Activated B cell treated with CpG ODN at 0.5 μM for 24 hours (primary cell): ENCODE data around the gene NFATC4. TPM values are rescaled to one million over a fixed set of nuclear protein-coding genes. Genes with fewer than 3 reads are reported as not detected.
"Not testable (repeated sequence)": the region's sequence is repeated elsewhere in the genome, so short reads cannot be mapped to it uniquely, and the experiment has no call there.

Source experiments
- ATAC-seq: fragments of 200-7000 bp; cut with Tn5 transposase; one replicate; pipeline ENCODE4 v1.10.0; 2021; ENCODE audit warnings: low read depth, mild to moderate bottlenecking, moderate library complexity
- CTCF ChIA-PET: fragments of 350-600 bp; sonication (Branson Sonifier 250); formaldehyde crosslinking; loops from one replicate; lab custom pipeline; 2021; ENCODE audit warnings: antibody characterized with exemption; lab: Charles Lee
- POLR2A ChIA-PET: fragments of 350-600 bp; sonication (Branson Sonifier 250); formaldehyde crosslinking; loops from one replicate; lab custom pipeline; 2021; ENCODE audit warnings: antibody characterized with exemption; lab: Charles Lee
- DNase-seq: peaks from one replicate; pipeline ENCODE4 v3.0.0; 2022
- H3K27ac Mint-ChIP-seq: one replicate; pipeline ENCODE4 v1.8.0; 2020; ENCODE audit warnings: mixed read lengths
- H3K27me3 Mint-ChIP-seq: one replicate; pipeline ENCODE4 v1.8.0; 2021; ENCODE audit warnings: mixed read lengths
- H3K36me3 Mint-ChIP-seq: one replicate; pipeline ENCODE4 v1.8.0; 2021; ENCODE audit warnings: low read depth, mixed read lengths
- H3K4me1 Mint-ChIP-seq: one replicate; pipeline ENCODE4 v1.8.0; 2021; ENCODE audit warnings: mixed read lengths
- H3K4me3 Mint-ChIP-seq: one replicate; pipeline ENCODE4 v1.8.0; 2020; ENCODE audit warnings: mild to moderate bottlenecking, mixed read lengths
- H3K9me3 Mint-ChIP-seq: one replicate; pipeline ENCODE4 v1.8.0; 2020; ENCODE audit warnings: mixed read lengths
- intact Hi-C: fragments of 100-400 bp; cut with micrococcal nuclease; formaldehyde crosslinking; loops from one replicate; pipeline ENCODE4 v1.15.1; 2024
- total RNA-seq: library from RNA; stranded (reverse); gene quantifications from 2 replicates; pipeline ENCODE4 v1.2.3, GENCODE V29; 2022
- TF ChIP-seq, protein P1 (sequence below): fragments of 200-600 bp; IDR thresholded peaks from one replicate; pipeline ENCODE4 v1.8.0; 2022; ENCODE audit warnings: antibody characterized with exemption, mild to moderate bottlenecking

The NFATC4 gene
- total RNA-seq, 1 donor from 2014 or later, result 9.4 TPM

GRCh38 chr14:24384169-24384568 is 16.2 kb downstream of the NFATC4 start:
- Mint-ChIP-seq H3K9me3 (no peaks in the 10 kb centered on the region), H3K27me3 (peaks cover 19% of the 10 kb centered on the region), H3K36me3 (no peaks in the 10 kb centered on the region), H3K4me3 (no peak overlapping the region), H3K4me1 (no peaks in the 10 kb centered on the region), H3K27ac (no peak overlapping the region)
- POLR2A ChIA-PET, result interaction anchor here (1.0 kb wide), 1 partner anchor 18 kb away, joined by 4 read pairs; no protein-coding TSS in a partner anchor
- ATAC-seq, result no peak
- CTCF ChIA-PET, result interaction anchor here (1.1 kb wide), 1 partner anchor 19 kb away, joined by 3 read pairs; no protein-coding TSS in a partner anchor
- no peak for DNase-seq
- TF ChIP-seq, protein P1, sequence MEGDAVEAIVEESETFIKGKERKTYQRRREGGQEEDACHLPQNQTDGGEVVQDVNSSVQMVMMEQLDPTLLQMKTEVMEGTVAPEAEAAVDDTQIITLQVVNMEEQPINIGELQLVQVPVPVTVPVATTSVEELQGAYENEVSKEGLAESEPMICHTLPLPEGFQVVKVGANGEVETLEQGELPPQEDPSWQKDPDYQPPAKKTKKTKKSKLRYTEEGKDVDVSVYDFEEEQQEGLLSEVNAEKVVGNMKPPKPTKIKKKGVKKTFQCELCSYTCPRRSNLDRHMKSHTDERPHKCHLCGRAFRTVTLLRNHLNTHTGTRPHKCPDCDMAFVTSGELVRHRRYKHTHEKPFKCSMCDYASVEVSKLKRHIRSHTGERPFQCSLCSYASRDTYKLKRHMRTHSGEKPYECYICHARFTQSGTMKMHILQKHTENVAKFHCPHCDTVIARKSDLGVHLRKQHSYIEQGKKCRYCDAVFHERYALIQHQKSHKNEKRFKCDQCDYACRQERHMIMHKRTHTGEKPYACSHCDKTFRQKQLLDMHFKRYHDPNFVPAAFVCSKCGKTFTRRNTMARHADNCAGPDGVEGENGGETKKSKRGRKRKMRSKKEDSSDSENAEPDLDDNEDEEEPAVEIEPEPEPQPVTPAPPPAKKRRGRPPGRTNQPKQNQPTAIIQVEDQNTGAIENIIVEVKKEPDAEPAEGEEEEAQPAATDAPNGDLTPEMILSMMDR, result no peak
- intact Hi-C loops, result no loop called here

DNA sequence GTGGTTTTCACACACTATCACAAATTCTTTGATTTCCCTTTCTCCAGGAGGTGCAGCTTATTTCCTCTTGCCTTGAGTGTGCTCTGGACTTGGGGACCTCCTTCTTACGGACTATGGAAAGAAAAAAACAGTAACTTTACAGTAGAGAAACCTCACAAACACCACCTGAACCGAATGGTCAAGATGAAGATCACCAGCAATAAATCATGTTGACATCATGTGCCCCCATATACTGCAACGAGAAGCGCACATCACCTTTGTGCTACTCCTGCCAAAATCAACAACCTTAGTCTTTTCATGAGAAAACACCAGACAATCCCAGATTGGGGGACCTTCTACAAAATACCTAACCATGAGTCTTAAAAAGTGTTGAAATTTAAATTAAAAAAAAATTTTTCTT is 17.5 kb downstream of the NFATC4 start:
- Mint-ChIP-seq H3K4me3 (no peak overlapping the region), H3K27ac (no peak overlapping the region), H3K27me3 (peaks cover 22% of the 10 kb centered on the region), H3K9me3 (no peaks in the 10 kb centered on the region), H3K36me3 (no peaks in the 10 kb centered on the region), H3K4me1 (no peaks in the 10 kb centered on the region)
- ChIA-PET POLR2A (no interaction called here), CTCF (no interaction called here)
- ATAC-seq, result no peak
- TF ChIP-seq, protein P1, result no peak
- DNase-seq, result no peak
- intact Hi-C loops, result no loop called here

GRCh38 chr14:24387009-24387345 is 19.0 kb downstream of the NFATC4 start:
- no peak for ATAC-seq
- peaks cover 31% of the 10 kb centered on the region for H3K27me3 Mint-ChIP-seq
- POLR2A ChIA-PET, result no interaction called here
- TF ChIP-seq, protein P1, result no peak
- no peak overlapping the region for H3K27ac Mint-ChIP-seq
- H3K4me3 Mint-ChIP-seq, result no peak overlapping the region
- DNase-seq, result no peak
- intact Hi-C loops, result no loop called here
- H3K36me3 Mint-ChIP-seq, result no peaks in the 10 kb centered on the region
- no peaks in the 10 kb centered on the region for H3K4me1 Mint-ChIP-seq
- no peaks in the 10 kb centered on the region for H3K9me3 Mint-ChIP-seq
- CTCF ChIA-PET, result no interaction called here

DNA sequence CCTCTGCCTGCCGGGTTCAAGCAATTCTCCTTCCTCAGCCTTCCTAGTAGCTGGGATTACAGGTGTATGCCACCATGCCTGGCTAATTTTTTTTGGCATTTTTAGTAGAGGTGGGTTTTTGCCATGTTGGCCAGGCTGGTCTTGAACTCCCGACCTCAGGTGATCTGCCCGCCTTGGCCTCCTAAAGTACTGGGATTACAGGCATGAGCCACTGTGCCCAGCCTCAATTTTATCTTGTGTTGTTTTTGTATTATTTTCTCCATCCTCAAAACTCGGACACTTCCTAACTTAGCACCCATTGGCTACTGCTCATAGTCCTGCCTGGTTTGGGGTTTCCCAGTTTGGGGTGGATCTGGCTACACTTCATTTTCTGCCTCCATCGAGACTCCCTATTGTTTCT is 19.6 kb downstream of the NFATC4 start:
- peaks cover 34% of the 10 kb centered on the region for H3K27me3 Mint-ChIP-seq
- intact Hi-C loops, H3K36me3 Mint-ChIP-seq, H3K4me3 Mint-ChIP-seq, H3K27ac Mint-ChIP-seq, DNase-seq, ATAC-seq, H3K9me3 Mint-ChIP-seq, CTCF ChIA-PET, POLR2A ChIA-PET, H3K4me1 Mint-ChIP-seq: not testable (repeated sequence)

- Mint-ChIP-seq H3K4me1 (no peaks in the 10 kb centered on the region), H3K36me3 (no peaks in the 10 kb centered on the region), H3K4me3 (no peak overlapping the region), H3K27me3 (peaks cover 34% of the 10 kb centered on the region), H3K27ac (no peak overlapping the region), H3K9me3 (no peaks in the 10 kb centered on the region)
- ChIA-PET CTCF (no interaction called here), POLR2A (no interaction called here)
- DNase-seq, result no peak
- intact Hi-C loops, result no loop called here
- ATAC-seq, result no peak
- TF ChIP-seq, protein P1, result no peak
These were observed 20.6 kb downstream of the NFATC4 start for GRCh38 chr14:24388474-24389179.
